Memory B cell (primary cell): ENCODE measurements around the gene OSBPL8.

Experiments used
- ATAC-seq: fragments of 150-1000 bp; cut with Tn5 transposase; 2 replicates; pipeline ENCODE4 v1.10.0; 2021; ENCODE audit warnings: low read depth, mild to moderate bottlenecking, moderate library complexity
- DNase-seq, 2 donors: peaks; one replicate each; pipeline ENCODE4 v3.0.0; 2022; ENCODE audit warnings: low spot score in 2 of 2
- H3K27ac Mint-ChIP-seq: one replicate; pipeline ENCODE4 v1.8.0; 2022; ENCODE audit warnings: mild to moderate bottlenecking, moderate library complexity, mixed read lengths
- H3K27me3 Mint-ChIP-seq: one replicate; pipeline ENCODE4 v1.8.0; 2022; ENCODE audit warnings: mixed read lengths
- H3K36me3 Mint-ChIP-seq: one replicate; pipeline ENCODE4 v1.8.0; 2022; ENCODE audit warnings: mild to moderate bottlenecking, mixed read lengths
- H3K4me1 Mint-ChIP-seq: one replicate; pipeline ENCODE4 v1.8.0; 2022; ENCODE audit warnings: mixed read lengths
- H3K4me3 Mint-ChIP-seq: one replicate; pipeline ENCODE4 v1.8.0; 2022; ENCODE audit warnings: mild to moderate bottlenecking, moderate library complexity, mixed read lengths
- H3K9me3 Mint-ChIP-seq: one replicate; pipeline ENCODE4 v1.8.0; 2022; ENCODE audit warnings: mixed read lengths

Gene OSBPL8

DNA sequence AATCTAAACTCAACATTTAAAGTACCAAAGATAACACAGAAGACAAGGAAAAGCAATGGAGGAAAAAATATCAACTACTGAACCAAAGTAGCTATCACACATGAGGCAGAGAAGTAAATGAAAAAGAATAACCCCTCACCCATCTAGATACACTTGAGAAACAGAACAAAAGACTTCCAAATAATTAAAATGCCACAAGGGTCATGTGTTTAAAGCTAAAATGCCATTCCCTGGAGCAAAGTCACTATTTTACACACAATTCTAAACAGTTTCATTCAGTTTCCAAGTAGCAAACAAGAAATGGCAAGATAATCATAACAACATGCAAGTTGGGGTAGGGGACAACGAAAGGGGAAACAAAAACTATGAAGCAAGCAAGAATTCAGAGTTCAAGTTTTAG lies 12.0 kb downstream of the OSBPL8 start:
- ATAC-seq (no peak), DNase-seq (no peak)
- H3K36me3 Mint-ChIP-seq = peaks cover 8% of the 10 kb centered on the region
- no peaks in the 10 kb centered on the region for H3K27me3 Mint-ChIP-seq
- H3K9me3 Mint-ChIP-seq = no peaks in the 10 kb centered on the region
- H3K4me3 Mint-ChIP-seq = no peak overlapping the region
- no peak overlapping the region for H3K27ac Mint-ChIP-seq
- H3K4me1 Mint-ChIP-seq = peaks cover 50% of the 10 kb centered on the region

DNA sequence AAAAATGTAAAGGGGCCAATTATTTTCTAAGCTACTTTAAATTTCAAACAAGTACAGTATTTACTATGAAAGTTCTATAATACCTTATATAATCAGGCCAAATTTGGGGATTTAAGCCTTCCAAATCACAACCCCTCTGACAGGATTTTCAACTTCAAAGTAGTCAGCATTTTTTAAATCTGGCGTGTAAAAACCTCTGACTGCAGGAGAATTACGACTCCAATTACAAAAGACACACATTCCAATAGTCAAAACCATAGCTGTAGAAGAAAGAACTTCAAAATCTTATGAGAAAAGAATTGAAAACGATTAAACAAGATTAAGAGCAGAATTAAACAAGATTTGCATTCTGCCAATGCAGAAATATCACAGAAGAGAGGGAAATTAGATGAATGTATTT lies 12.7 kb downstream of the OSBPL8 start:
- no peaks in the 10 kb centered on the region for H3K27me3 Mint-ChIP-seq
- ATAC-seq = no peak
- H3K4me1 Mint-ChIP-seq = peaks cover 51% of the 10 kb centered on the region
- H3K4me3 Mint-ChIP-seq = no peak overlapping the region
- H3K36me3 Mint-ChIP-seq = peaks cover 10% of the 10 kb centered on the region
- peak overlapping the region; percentile 10 for H3K27ac Mint-ChIP-seq
- DNase-seq = no peak
- H3K9me3 Mint-ChIP-seq = no peaks in the 10 kb centered on the region

DNA sequence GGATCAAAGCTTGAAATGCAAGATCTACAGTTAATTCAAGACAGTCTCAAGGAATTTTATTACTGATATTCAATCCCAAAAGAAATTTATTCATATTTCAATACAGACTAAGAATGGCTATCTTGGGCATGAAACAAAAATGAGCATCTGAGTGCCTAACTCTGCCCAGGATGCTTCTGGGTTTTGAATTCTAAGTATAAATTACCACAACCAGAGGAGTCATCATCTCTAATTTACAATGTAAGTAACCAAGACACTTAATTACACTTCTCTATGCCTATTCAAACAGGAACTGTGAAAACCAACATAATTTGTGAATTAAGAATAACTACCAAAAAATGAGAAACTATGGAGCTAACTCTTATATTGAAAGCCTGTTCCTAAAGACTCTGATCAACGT lies 14.1 kb downstream of the OSBPL8 start:
- H3K9me3 Mint-ChIP-seq = no peaks in the 10 kb centered on the region
- peaks cover 10% of the 10 kb centered on the region for H3K36me3 Mint-ChIP-seq
- DNase-seq (no peak), ATAC-seq (no peak)
- no peak overlapping the region for H3K4me3 Mint-ChIP-seq
- H3K4me1 Mint-ChIP-seq = peaks cover 42% of the 10 kb centered on the region
- no peak overlapping the region for H3K27ac Mint-ChIP-seq
- H3K27me3 Mint-ChIP-seq = no peaks in the 10 kb centered on the region

DNA sequence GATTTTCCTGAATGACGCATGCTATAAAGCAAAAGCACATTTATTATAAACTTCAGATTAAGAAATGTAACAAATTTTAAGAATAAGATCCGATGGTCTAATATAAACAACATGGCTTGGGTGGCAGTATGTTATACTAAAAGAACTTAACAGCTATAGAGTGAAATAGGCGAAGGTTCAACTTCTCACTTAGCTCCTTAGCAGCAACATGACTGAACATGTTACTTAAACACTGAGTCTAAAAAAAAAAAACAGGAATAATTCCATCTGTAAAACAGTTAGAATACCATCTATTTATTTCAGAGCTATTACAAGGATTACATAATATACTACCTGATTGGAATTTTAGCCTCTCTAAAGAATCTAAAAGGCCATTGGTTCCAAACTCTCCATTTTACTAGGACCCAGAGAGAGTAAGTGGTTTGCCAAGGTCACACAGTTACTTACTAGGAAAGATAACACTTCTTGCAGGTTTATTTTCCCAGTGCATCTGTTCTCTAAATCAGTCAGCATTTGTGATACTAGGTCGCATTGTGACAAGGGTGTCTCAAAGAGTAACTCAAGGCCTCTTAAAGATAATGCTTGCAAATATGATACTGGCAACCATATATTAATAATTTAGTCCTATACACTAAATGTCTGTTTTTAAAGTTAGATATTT lies 14.8 kb downstream of the OSBPL8 start:
- H3K27ac Mint-ChIP-seq = no peak overlapping the region
- H3K36me3 Mint-ChIP-seq = peaks cover 8% of the 10 kb centered on the region
- ATAC-seq (no peak), DNase-seq (no peak)
- H3K4me3 Mint-ChIP-seq = no peak overlapping the region
- H3K4me1 Mint-ChIP-seq = peaks cover 41% of the 10 kb centered on the region
- H3K27me3 Mint-ChIP-seq = no peaks in the 10 kb centered on the region
- no peaks in the 10 kb centered on the region for H3K9me3 Mint-ChIP-seq

DNA sequence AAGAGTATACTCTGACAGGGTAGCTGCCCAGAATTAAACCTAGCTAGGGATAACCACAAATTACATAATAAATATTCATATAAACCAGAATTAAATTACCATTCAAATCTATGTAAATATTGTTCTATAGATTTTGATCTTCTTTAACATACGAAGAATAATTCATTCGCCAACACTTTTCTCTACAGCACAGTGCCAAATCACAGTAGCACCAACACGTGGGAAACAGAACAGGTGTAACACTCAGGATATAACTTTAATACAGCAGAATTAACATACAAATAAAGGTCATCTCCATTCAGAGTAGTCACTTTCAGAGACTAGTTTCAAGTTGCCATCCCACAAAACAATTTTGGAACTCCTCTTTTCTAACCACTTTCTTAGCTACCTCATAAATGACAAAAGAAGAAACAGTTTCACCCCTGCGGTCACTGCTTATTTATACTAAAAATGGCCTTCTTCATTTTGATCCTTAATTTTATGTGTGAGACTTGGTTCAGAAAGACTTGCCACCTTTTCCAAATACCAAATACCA lies 15.7 kb downstream of the OSBPL8 start:
- Mint-ChIP-seq H3K9me3 (no peaks in the 10 kb centered on the region), H3K27me3 (no peaks in the 10 kb centered on the region), H3K4me3 (no peak overlapping the region), H3K27ac (no peak overlapping the region), H3K4me1 (peaks cover 39% of the 10 kb centered on the region), H3K36me3 (peaks cover 6% of the 10 kb centered on the region)
- ATAC-seq (no peak), DNase-seq (no peak)

DNA sequence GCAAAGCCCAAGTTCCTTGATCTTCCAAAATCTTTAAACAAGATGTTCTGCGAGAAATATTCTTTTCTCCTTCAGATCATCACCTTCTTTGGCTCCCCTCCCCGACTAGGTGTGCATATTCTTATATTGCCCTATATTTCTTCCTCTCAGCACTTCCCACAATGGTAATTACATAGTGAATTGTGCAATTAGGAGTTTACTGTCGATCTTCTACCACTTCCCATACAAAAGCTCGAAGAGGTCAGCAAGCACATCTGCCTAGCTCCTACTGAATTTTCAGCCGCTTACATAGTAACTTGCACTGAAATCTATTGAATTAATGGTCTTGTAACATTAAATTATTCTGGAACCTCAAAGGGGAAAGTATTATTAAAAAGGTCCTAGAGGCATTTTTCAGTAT lies 16.7 kb downstream of the OSBPL8 start:
- ATAC-seq = no peak

DNA sequence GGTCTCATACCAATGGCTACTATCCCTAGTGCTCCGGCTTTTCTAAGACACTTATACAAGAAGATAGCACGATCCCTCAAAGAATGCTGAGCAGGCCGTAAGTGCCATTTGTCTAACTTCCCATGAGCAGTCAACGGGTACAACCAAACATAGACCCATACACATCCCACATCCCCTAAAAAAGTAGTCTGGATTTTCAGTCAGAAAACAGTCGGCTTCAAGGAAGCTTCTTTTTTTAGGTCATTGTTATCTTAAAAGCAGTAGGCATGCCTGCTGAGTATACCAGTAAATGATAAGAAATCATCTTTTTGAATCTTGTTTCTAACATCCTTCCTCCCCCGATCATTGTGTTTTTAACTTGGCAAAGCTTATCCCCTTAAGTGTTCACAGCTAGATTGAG lies 19.8 kb downstream of the OSBPL8 start:
- DNase-seq (no peak), ATAC-seq (no peak)
- peaks cover 6% of the 10 kb centered on the region for H3K9me3 Mint-ChIP-seq
- peaks cover 13% of the 10 kb centered on the region for H3K36me3 Mint-ChIP-seq
- no peaks in the 10 kb centered on the region for H3K27me3 Mint-ChIP-seq
- H3K4me3 Mint-ChIP-seq = no peak overlapping the region
- H3K4me1 Mint-ChIP-seq = peaks cover 27% of the 10 kb centered on the region
- no peak overlapping the region for H3K27ac Mint-ChIP-seq

More for the DNA sequence above, 16.7 kb downstream of the OSBPL8 start:
- Mint-ChIP-seq H3K27ac (peak overlapping the region; percentile 4), H3K4me3 (no peak overlapping the region), H3K36me3 (peaks cover 6% of the 10 kb centered on the region), H3K27me3 (no peaks in the 10 kb centered on the region), H3K4me1 (peaks cover 31% of the 10 kb centered on the region), H3K9me3 (no peaks in the 10 kb centered on the region)
- DNase-seq = no peak

GRCh38 chr12:76537923-76538322 lies 21.6 kb downstream of the OSBPL8 start:
- DNase-seq (no peak), ATAC-seq (no peak)
- peaks cover 6% of the 10 kb centered on the region for H3K9me3 Mint-ChIP-seq
- no peak overlapping the region for H3K4me3 Mint-ChIP-seq
- H3K36me3 Mint-ChIP-seq = peaks cover 18% of the 10 kb centered on the region
- no peak overlapping the region for H3K27ac Mint-ChIP-seq
- peaks cover 25% of the 10 kb centered on the region for H3K4me1 Mint-ChIP-seq
- H3K27me3 Mint-ChIP-seq = no peaks in the 10 kb centered on the region

DNA sequence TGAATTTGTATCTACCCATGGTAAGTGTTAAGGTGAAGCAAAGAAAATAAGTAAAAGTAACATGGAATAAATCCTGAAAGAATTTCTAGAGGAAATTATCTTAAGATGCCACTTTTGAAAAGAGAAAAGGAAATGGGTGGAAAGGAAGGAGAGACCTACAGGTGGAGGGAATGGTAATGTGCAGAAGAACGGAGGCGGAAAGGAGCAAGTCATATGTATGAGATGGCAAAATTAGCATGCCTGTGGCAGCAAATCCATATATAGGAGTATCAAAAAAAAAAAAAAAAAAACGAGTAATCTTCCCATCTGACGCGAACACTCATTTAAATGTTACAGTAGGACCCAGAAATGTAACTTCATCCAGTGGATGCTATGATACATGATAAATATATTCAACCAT lies 23.0 kb downstream of the OSBPL8 start:
- DNase-seq = no peak
- Mint-ChIP-seq H3K27ac (no peak overlapping the region), H3K4me1 (peaks cover 15% of the 10 kb centered on the region), H3K36me3 (peaks cover 19% of the 10 kb centered on the region), H3K9me3 (peaks cover 6% of the 10 kb centered on the region), H3K4me3 (no peak overlapping the region), H3K27me3 (no peaks in the 10 kb centered on the region)
- no peak for ATAC-seq

DNA sequence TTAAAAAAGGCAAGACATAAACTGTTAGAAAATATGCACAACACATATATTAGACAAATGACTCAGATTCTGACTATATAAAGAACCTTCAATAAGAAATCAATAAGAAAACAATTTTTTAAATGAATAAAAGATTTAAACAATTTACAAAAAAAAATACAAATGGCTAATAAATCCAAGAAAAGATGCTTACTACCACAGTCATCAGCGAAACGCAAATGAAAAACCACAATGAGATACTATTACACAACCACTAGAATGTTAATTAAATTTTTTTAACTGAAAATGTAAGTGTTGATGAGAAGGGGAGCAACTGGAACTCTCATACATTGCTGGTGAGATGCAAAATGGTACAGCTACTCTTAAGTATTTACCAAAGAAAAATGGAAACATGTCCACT lies 24.4 kb downstream of the OSBPL8 start:
- Mint-ChIP-seq H3K27ac (no peak overlapping the region), H3K9me3 (peaks cover 7% of the 10 kb centered on the region), H3K4me1 (peaks cover 27% of the 10 kb centered on the region), H3K36me3 (peaks cover 28% of the 10 kb centered on the region), H3K4me3 (no peak overlapping the region), H3K27me3 (no peaks in the 10 kb centered on the region)
- no peak for DNase-seq
- no peak for ATAC-seq

- Mint-ChIP-seq H3K27ac (no peak overlapping the region), H3K27me3 (no peaks in the 10 kb centered on the region), H3K4me1 (peaks cover 29% of the 10 kb centered on the region), H3K4me3 (no peak overlapping the region), H3K9me3 (peaks cover 9% of the 10 kb centered on the region), H3K36me3 (peaks cover 30% of the 10 kb centered on the region)
- ATAC-seq = no peak
- no peak for DNase-seq
Observed at GRCh38 chr12:76533331-76533730, 26.2 kb downstream of the OSBPL8 start.

GRCh38 chr12:76532520-76532919 lies 27.1 kb downstream of the OSBPL8 start:
- peaks cover 30% of the 10 kb centered on the region for H3K36me3 Mint-ChIP-seq
- H3K27me3 Mint-ChIP-seq = no peaks in the 10 kb centered on the region
- peaks cover 29% of the 10 kb centered on the region for H3K4me1 Mint-ChIP-seq
- no peak overlapping the region for H3K4me3 Mint-ChIP-seq
- no peak overlapping the region for H3K27ac Mint-ChIP-seq
- no peak for ATAC-seq
- DNase-seq = no peak
- H3K9me3 Mint-ChIP-seq = peaks cover 9% of the 10 kb centered on the region

DNA sequence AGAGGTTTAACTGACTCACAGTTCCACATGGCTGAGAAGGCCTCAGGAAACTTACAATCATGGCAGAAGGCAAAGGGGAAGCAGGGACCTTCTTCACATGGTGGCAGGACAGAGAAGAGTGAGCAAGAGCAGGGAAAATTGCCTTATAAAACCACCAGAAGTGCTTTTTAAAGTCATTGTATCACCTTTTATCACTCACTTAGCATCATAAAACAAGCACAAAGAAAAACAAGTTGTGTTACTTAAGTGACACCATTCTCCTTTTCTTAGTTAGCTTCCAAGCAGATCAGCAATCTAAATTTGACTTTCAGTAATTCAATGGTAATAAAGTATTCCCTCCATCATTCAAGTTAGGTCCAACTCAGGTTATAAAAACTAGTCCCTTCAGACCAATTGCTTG lies 28.5 kb downstream of the OSBPL8 start:
- Mint-ChIP-seq H3K4me3 (no peak overlapping the region), H3K9me3 (peaks cover 7% of the 10 kb centered on the region), H3K27ac (peak overlapping the region; percentile 51), H3K4me1 (peaks cover 26% of the 10 kb centered on the region), H3K36me3 (peaks cover 27% of the 10 kb centered on the region), H3K27me3 (no peaks in the 10 kb centered on the region)
- DNase-seq (no peak), ATAC-seq (no peak)

- no peak for ATAC-seq
- Mint-ChIP-seq H3K9me3 (peaks cover 3% of the 10 kb centered on the region), H3K27me3 (no peaks in the 10 kb centered on the region), H3K36me3 (peaks cover 22% of the 10 kb centered on the region), H3K4me3 (no peak overlapping the region), H3K27ac (peak overlapping the region; percentile 51), H3K4me1 (peaks cover 23% of the 10 kb centered on the region)
- DNase-seq = no peak
Observed at GRCh38 chr12:76530516-76530915, 29.1 kb downstream of the OSBPL8 start.
